Stimulated activated naive CD4-positive, alpha-beta T cell treated with Interleukin-2 at 50 U/mL for 16 hours (primary cell): Measurements from ENCODE around the gene KCTD21.
"Not testable (repeated sequence)": the region's sequence is repeated elsewhere in the genome, so short reads cannot be mapped to it uniquely, and the experiment has no call there.

Source experiments
- DNase-seq: peaks from one replicate; lab custom pipeline; 2025; lab: John Stamatoyannopoulos, UW

KCTD21 gene, protein sequence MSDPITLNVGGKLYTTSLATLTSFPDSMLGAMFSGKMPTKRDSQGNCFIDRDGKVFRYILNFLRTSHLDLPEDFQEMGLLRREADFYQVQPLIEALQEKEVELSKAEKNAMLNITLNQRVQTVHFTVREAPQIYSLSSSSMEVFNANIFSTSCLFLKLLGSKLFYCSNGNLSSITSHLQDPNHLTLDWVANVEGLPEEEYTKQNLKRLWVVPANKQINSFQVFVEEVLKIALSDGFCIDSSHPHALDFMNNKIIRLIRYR

DNA sequence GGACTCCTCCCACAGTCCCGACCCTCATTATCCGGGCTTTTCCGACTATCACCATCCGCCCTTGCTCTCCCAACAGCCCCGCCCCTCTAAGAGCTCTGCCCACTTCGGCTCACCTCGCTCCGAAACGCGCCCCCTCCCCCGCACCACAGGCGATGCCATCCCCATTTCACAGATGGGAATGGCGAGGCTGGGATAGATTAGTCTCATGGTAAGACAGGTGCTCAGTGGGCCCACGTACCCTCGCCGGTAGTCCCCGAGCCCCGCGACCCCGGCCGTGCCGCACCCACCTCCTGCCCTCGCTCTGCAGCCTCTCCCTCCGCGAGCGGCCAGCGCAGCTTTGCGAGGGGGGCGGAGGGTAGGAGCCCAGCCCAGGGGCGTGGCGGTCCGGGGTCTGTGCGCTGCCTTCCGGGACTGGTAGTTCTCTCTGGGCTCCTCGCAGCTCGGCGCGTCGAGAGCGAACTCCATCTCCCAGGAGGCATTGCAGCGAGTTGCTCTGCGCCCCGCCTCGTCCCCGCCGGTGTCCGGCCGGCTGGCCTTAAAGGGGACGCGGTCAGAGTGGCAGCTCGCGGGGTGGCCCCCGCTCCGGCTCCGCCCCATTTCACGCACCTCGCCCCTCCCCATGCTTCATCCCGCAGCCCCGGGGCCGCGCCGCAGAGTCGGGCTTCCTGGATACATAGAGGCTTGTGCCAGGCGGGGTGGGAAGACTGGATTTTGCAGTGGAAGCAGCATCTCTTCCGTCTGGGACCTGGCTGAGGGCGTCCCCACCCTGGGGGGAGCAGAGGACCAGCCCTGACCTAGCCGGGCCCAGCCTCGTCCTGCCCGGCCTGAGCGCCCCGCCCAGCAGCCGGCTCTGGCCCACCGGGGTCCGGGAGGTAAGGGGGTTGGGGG lies at the start of gene KCTD21, which contains the start of gene USP35:
Gene KCTD21 (minus strand): TSS at position 341 of the 888 bp plus-strand sequence. CDS start 14,072 bp downstream, outside the sequence.
Gene USP35 (plus strand): TSS at position 634 of the 888 bp plus-strand sequence. CDS start 7,327 bp downstream, outside the sequence.
- peak; percentile 94 for DNase-seq

DNA sequence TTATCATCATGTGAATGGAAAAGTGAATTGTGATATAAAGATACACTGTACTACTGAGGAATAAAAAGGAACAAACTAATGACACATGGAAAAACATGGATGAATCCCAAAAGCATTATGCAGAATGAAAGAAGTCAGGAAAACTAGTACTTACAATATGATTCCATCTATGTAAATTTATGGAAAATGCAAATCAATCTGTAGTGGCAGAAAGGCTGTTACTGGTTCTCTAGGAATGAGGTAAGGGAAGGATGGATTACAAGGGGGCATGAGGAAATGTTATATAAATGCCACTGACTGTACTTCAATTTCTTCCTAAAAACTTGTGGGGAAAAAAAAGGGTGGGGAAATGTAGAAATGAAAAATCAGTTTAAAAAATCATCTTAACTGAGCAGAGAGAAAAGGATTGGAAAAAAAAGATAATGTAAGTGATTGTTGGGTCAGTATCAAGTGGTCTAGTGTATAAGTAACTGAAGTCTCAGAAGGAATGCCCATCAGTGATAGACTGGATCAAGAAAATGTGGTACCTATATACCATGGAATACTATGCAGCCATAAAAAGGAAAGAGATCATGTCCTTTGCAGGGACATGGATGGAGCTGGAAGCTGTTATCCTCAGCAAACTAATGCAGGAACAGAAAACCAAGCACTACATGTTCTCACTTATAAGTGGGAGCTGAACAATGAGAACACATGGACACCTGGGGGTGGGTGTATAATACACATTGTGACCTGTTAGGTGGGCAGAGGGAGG lies 49.0 kb upstream of the KCTD21 start:
- no peak for DNase-seq

GRCh38 chr11:78234006-78234405 lies 45.6 kb upstream of the KCTD21 start:
- DNase-seq, result no peak

GRCh38 chr11:78233046-78233445 lies 44.6 kb upstream of the KCTD21 start:
- not testable (repeated sequence) for DNase-seq

- no peak for DNase-seq
Observed at GRCh38 chr11:78231962-78232501, 43.6 kb upstream of the KCTD21 start.

DNA sequence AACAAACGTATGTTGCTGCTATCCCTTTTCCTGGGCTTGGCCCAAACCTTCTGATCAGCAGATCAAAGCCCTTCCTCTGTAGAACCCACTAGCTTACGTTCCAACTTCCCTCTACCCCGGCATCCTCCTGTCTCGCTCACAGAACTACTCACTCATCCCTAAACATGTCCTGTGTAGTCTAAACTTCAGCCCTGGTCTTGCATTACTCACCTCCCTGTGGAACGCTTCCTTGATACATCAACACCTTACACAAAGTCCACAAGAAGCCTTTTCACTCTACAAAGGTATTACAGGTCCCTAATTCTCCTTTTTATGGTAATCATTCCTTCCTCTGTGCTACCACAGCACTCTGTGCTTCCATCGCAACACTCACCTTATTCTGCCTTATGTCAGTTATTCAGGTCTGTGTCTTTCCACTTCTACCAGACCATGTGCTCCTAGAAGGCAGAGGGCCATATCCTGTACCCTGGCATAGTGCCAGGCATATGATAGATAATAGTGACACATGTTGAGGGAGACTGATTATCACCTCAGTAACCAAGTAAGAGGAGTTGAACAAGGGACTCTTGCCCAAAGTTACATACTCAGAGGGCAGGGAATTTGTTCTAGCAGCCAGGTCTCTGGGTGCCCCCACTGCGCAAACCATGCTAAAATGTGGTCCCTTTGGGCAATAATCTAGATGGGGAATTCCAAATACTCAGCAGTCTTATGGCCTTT lies 41.9 kb upstream of the KCTD21 start:
- no peak for DNase-seq

DNA sequence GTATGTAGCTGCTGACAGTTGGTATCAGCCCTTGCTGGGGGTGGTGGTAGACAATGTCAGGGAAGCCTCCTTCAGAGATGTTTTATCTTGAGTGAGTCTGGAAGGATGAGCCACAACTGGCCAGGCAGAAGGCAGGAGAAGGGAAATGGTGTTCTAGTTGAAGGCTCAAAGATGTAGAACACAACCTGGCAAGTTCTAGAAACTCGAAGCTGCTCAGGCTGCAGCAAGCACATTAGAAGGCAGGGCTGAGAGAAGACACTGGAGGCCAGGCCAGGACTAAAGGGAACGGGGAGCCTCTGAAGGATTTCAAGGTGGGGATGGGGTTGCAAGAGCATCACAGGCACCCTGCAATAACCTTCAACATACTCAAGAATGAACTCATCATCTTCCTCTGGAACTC lies 40.7 kb upstream of the KCTD21 start:
- DNase-seq, result no peak

- no peak for DNase-seq
Observed at GRCh38 chr11:78228467-78228866, 40.0 kb upstream of the KCTD21 start.

GRCh38 chr11:78227921-78228320 lies 39.5 kb upstream of the KCTD21 start:
- DNase-seq, result no peak

DNA sequence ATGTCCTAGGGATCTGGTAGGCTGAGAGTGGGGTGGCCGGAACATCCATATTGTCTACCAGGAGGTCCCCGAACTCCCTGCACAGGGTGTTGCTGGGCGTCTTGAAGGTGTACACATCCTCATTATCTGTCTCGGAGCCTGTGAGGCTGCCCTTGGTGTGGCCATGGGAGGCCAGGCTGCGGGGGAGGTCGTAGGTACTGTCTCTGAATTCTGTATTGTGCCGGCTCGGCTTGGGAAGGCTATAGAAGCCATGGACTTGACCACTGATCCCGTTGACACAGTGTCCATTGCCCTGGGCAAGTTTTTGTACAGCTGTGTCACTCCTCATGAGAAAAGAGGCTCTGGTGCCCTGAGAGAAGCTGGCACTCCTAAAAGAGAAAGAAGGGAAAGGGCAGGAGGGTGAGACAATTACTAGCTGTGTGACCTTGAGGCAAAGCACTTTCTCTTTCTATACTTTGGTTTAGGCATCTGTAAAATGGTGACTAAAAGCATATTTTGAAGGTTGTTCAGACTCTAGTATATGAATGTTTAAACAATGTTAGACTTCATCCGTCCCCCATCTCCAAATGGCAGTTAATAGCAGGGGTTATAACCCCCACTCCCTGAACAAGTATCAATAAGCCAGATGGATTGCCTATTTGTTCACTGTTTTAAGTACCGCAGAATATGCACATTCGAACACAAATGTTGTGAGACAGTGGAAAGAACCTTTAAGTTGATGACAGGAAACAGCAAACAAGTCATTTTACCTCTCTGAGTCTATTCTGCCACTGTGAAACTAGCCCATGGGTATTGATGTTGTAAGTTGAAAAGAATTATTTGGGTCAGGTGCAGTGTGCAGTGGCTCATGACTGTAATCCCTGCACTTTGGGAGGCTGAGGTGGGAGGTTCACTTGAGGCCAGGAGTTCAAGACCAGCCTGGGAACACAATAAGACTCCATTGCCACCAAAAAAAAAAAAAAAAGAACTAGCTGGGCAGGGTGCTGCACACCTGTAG lies 38.6 kb upstream of the KCTD21 start:
- DNase-seq, result no peak

DNA sequence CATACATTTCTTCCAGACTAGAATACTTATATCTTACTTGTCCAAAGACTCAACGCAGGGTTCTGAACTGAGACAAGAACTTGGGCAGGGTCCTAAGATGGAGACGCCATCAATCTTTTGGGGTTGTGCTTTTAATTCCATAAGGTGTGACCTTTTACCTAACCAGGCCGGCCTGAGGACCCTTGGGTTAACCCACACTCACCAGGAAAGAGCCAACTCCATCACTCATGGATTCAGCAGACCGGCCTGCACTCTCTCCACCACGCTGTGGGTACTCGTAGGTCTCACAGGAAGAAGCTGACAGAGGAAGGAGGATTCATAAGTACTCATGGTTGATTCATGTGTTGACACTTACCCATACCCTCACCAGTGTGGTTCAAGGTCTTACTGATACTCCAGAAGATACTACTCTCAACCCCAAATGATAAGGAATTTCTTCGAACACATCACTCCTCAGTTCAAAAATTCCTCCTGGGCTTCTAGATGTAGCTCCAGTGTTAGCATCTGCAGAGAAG lies 36.5 kb upstream of the KCTD21 start:
- no peak for DNase-seq

DNA sequence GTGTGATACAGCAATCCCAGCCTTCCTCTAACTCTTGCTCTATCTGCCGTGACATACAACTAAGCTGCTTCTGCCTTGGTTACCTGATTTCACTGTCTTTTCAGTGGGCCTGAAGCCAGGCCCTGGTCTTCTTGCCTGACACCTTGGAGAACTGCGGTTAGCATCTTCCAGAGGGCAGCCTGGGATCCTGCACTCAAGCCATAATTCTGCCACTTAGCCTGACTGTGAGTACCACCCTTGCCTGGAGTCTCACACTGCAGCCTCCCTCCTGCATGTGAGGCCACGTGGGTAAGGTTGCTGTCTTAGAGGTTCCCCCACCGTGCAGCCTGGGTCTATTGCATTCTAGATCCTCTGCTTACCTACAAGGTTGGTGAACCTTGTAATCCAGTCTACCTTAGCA lies 36.1 kb upstream of the KCTD21 start:
- no peak for DNase-seq

DNA sequence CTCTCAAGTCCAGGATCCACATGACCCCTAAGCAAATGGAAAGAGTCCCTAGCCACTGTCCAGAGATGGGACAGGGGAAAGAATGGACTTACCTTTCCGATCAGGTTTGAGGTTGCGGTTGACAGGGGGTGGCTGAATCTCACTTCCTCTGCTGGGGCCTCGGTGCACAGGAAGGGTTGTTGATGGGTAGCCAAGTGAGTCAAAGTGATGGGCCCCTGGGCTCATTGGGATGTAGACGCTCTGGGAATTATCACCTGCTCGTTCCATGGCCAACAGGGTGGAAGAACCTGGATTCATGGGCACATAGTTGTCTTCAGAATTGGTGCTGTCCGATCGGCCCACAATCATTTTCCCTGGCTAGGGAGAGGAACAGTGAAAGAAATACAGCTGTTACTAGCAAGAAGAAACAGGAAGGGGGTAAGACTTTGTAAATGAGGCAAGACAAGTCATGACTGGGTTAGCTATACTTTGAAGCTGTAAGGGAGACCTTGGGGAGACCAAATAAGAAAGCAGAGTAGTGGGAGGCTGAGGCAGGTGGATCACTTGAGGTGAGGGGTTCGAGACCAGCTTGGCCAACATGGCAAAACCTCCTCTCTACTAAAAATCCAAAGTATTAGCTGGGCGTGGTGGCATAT lies 35.0 kb upstream of the KCTD21 start:
- DNase-seq, result no peak

GRCh38 chr11:78222726-78223125 lies 34.3 kb upstream of the KCTD21 start:
- not testable (repeated sequence) for DNase-seq

DNA sequence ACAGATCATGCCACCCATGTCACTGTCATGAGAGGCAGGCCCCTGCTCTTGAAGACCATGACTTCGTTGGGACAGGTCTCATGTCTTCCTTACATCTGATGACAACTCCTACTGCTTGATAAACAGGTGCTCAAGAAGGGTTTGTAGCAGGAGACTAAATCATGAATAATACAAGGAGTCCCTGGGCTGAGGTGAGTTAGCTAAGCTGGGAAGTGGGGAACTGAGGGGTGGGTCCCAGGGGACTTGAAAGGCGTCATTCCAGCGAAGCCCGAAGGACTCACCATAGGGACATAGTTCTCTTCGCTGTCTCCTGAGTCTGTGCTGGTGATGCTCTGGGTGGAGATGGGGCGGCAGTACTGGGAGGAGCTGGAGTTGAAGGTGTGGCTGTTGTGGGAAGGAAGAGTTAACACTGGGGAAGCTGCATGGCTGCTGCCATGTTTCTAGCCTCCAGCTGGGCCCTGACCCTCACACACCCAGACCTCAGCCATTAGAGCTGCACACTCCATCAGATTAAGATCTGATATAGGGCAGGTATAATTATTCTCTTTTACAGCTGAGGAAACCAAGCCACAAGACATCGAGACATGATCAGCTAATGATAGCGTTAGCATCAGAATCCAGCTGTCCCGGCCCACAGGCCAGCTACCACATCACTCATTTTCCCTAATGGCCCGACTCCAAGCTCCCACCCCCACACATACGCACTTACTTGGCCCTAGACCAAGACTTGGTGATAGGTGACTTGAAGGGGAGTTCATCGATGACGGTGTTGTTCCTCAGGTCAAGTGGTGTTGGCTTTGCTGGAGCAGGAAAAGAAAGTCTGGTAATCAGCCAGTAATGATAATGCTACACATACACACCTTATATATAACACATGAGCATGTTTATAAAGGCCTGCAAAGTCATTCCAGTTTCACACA lies 33.2 kb upstream of the KCTD21 start:
- DNase-seq, result no peak

DNA sequence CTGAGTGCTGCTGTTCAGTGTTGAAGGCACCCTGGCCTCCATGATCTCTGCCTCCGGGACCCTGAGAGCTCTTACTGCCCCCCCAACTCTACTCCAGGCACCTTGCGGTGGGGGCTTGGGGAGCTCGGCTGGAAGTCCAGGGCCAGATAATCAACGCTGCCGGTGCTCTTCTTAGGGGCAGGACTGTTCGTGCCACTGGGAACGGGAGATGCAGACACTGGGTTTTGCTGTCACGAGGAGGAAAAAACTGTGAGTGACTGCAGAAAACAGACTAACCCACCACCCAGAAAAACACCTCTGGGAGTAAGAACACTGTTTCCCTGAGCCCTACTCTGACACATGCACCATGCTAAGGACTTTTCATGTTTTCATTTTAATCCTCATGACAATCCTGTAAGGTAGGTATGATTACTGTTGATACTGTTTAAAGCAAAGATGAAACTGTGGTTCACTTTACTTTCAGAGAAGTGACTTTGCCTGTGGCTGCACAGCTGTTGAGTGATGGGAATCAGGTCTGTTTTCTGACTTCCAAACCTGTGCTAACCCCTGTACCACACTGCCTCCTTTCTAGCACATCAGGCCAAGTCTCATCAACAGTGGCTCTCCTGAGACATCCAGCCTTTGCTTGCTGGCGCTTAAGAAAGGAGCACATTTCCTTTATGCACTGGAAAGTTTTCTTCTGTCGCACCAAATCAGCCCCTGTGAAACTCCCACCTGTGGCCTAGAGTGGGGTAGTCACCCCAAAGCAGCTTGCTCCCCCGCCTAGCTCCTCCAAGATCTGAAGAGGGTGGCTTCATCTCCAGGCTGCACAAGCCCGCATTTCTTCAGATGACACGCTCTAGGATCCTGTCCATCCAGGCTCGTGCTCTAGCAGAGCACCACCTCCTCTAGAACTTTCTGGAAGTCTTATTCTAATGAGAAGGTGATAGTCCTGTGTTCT lies 32.1 kb upstream of the KCTD21 start:
- DNase-seq, result no peak
